BE2C (cell line): ENCODE data around the gene GARIN5A.

ENCODE experiments used
- DNase-seq: peaks from one replicate; pipeline ENCODE4 v3.0.0-alpha.2; 2020
- H3K27me3 ChIP-seq: fragments of 250-450 bp; sonication (Bioruptor Pico); 2 replicates; pipeline ENCODE4 v1.5.1; 2020; ENCODE audit warnings: mild to moderate bottlenecking
- H3K36me3 ChIP-seq: fragments of 250-450 bp; sonication (Bioruptor Pico); 2 replicates; pipeline ENCODE4 v1.5.1; 2020; ENCODE audit warnings: mild to moderate bottlenecking
- H3K4me1 ChIP-seq: fragments of 250-450 bp; sonication (Bioruptor Pico); 2 replicates; pipeline ENCODE4 v1.5.1; 2020
- H3K4me3 ChIP-seq: 2 replicates; pipeline ENCODE4 v1.5.1; 2011; ENCODE audit warnings: low read depth, low read length
- H3K9me3 ChIP-seq: fragments of 250-450 bp; sonication (Bioruptor Pico); 2 replicates; pipeline ENCODE4 v1.5.1; 2020
- TF ChIP-seq, protein P1 (sequence below): IDR thresholded peaks from 2 replicates; pipeline ENCODE4 v1.5.1; 2012; ENCODE audit warnings: mild to moderate bottlenecking, low read depth, low read length

The GARIN5A gene

DNA sequence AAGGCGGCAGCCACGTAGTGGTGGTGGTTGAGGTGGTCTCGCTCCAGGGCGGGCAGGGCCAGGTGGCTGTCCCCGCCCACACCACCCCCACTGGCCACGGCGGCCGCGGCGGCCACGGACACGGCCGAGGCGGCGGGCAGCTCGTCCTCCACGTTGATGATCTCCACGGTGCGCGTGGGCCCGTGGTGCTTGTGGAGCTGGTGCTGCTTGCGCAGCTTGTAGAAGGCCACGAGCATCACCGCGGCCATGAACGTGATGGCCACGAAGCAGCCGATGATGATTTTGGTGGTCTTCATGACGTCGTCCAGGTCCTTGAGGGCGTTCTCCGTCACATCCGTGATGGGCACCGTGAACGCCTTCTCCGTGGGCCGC, 41.0 kb upstream of the GARIN5A start:
- TF ChIP-seq, protein P1, sequence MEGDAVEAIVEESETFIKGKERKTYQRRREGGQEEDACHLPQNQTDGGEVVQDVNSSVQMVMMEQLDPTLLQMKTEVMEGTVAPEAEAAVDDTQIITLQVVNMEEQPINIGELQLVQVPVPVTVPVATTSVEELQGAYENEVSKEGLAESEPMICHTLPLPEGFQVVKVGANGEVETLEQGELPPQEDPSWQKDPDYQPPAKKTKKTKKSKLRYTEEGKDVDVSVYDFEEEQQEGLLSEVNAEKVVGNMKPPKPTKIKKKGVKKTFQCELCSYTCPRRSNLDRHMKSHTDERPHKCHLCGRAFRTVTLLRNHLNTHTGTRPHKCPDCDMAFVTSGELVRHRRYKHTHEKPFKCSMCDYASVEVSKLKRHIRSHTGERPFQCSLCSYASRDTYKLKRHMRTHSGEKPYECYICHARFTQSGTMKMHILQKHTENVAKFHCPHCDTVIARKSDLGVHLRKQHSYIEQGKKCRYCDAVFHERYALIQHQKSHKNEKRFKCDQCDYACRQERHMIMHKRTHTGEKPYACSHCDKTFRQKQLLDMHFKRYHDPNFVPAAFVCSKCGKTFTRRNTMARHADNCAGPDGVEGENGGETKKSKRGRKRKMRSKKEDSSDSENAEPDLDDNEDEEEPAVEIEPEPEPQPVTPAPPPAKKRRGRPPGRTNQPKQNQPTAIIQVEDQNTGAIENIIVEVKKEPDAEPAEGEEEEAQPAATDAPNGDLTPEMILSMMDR: no peak
- no peak overlapping the region for H3K4me3 ChIP-seq
- H3K27me3 ChIP-seq: no peaks in the 10 kb centered on the region
- H3K36me3 ChIP-seq: no peaks in the 10 kb centered on the region
- peaks cover 3% of the 10 kb centered on the region for H3K4me1 ChIP-seq
- no peak for DNase-seq
- no peaks in the 10 kb centered on the region for H3K9me3 ChIP-seq

DNA sequence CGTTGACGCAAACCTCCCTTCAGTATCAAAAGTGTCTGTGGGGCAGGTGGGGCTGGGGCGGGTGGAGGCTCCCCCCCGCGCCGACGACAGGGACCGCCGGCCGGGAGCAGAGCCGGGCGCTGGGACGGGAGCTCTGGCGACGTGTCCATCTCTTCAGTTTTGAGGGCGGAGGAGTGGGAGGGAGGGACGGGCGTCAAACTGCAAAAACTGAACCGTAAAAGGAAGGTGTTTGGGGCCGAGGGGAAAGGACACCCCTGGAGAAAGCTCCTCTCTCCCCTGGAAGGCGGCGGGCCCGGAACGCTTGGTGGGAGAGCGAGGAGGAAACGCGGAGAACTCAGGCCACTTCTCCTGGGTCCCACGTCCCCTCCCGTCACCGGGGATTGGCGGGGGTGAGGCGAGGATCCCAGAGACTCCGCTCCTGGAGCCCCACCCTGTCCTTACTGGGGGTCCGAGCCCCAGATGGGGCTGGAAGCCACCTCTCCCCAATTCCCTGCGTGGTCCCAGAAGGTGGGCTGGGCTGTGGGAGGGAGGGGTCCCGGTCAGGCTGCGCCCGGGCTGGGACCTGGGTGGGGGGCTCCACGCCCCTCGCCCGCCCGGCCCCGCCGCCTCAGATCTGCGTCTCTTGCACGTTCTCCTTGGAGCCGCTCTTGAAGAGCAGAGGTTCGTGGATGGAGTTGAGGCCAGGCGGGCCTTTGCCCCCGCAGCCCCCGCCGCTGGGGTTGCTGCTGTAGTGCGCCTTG, 40.5 kb upstream of the GARIN5A start:
- DNase-seq: no peak
- Histone ChIP-seq H3K4me3 (no peak overlapping the region), H3K4me1 (peaks cover 3% of the 10 kb centered on the region), H3K27me3 (no peaks in the 10 kb centered on the region), H3K9me3 (no peaks in the 10 kb centered on the region), H3K36me3 (no peaks in the 10 kb centered on the region)
- TF ChIP-seq, protein P1: no peak

DNA sequence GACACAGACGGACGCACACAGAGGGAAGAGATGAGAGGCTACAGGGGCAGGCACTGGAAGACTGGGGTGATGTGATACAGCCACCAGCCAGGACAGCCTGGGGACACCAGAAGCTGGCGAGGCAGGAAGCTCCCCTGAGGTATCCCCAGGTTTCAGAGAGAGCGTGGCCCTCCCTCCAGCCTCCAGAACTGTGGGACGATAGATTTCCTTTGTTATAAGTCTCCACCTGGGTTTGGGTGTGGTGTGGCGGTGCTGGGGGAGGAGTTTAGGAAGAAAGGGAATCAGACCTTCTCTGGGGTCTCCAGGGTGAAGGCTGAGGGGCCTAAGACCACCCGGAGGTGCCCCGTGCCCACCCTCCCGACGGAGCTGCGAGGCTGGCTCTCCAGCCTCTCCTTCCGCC, 39.8 kb upstream of the GARIN5A start:
- no peak for DNase-seq
- no peak overlapping the region for H3K4me3 ChIP-seq
- H3K36me3 ChIP-seq: no peaks in the 10 kb centered on the region
- no peaks in the 10 kb centered on the region for H3K9me3 ChIP-seq
- H3K4me1 ChIP-seq: peaks cover 3% of the 10 kb centered on the region
- TF ChIP-seq, protein P1: no peak
- H3K27me3 ChIP-seq: no peaks in the 10 kb centered on the region

DNA sequence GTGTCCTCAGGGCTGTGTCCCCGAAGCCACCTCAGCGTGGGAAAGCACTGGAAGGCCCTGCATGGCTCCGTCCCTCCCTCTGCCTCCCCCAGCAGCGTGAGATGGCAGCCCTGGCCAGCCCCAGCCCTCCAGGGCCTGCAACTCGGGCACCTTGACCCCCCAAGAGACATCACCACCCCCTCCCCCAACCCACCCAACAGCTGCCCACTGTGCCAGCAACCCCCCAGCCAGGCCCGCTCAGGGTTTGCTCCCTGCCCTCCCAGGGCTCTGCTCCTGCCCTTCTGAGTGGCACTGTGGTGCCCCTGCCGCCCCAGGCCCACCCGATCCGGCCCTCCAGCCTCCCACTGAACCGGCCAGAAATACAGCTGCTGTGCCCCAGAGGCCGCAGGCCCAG, 38.5 kb upstream of the GARIN5A start:
- Histone ChIP-seq H3K4me1 (peaks cover 3% of the 10 kb centered on the region), H3K36me3 (no peaks in the 10 kb centered on the region), H3K27me3 (no peaks in the 10 kb centered on the region), H3K9me3 (no peaks in the 10 kb centered on the region), H3K4me3 (no peak overlapping the region)
- TF ChIP-seq, protein P1: no peak
- DNase-seq: no peak

DNA sequence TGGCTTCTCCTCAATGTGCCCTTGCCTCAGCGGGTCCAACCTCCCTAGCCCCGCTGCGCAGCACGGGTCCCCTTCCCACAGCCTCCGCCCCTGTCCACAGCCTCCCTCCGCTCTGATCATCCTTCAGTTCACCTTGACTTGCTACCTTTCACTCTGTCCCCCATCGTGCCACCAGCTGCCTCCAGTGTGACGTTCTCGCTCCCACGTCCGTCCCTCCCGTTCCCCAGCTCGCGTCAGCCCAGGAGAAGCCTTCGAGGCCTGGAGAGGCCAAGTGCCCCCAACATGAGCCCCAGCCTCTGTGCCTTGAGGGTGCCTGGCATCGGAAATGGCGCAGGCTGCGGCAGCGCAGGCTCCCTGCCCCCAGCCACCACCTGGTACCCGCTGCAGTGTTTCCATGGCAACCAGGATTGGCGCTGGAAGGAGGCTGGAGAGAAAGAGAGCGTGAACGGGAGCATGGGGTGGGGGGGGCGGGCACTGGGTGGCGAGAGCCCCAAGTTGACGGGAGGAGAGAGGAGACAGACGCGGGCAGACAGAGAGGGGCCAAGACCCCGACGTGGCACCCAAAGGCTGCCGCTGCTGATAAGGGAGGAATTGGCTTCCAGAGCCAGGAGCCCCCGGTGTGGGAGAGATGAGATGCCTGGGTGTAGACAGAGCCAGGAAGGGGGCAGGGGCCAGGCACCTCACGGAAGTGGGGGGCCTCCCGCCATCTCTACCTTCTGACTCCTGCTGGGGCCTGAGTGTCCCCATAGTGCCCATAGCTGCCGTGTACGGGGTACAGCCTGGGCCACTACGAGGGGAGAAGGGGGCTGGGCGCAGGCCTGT, 37.9 kb upstream of the GARIN5A start:
- DNase-seq: peak; percentile 64
- Histone ChIP-seq H3K4me3 (peak overlapping the region; percentile 51), H3K9me3 (no peaks in the 10 kb centered on the region), H3K4me1 (peaks cover 3% of the 10 kb centered on the region), H3K36me3 (no peaks in the 10 kb centered on the region), H3K27me3 (no peaks in the 10 kb centered on the region)
- TF ChIP-seq, protein P1: no peak
